Left renal pelvis (tissue), 4 donors: ENCODE measurements around the gene CPO. TPM values are rescaled to one million over a fixed set of nuclear protein-coding genes. Genes with fewer than 3 reads are reported as not detected.
"Not testable (repeated sequence)": the region's sequence is repeated elsewhere in the genome, so short reads cannot be mapped to it uniquely, and the experiment has no call there.

ENCODE experiments used
- DNase-seq, 4 donors: peaks; one replicate each; pipeline ENCODE4 v3.0.0-alpha.2; 2013; ENCODE audit warnings: low read depth in 4 of 4, low spot score in 3 of 4
- polyA plus RNA-seq, 4 donors: library from polyadenylated mRNA; unstranded; fragments of 120-200 nt; gene quantifications; one replicate each; pipeline ENCODE4 v1.2.1, GENCODE V29; 2013; ENCODE audit not compliant: insufficient read length in 4 of 4

The CPO gene
- 1 to 10 TPM in 3 of 4 donors, under 1 TPM in 1; 0.90 to 2.0 (median 1.5) TPM for polyA plus RNA-seq

GRCh38 chr2:206939340-206939739 lies at the start of gene CPO:
Gene CPO (plus strand): TSS chr2:206939518. CDS start chr2:206939600, 82 bp downstream.
- DNase-seq, result no peak

GRCh38 chr2:206890179-206890578 lies 49.1 kb upstream of the CPO start:
- no peak for DNase-seq

- no peak for DNase-seq
Measured at GRCh38 chr2:206890926-206891325, 48.4 kb upstream of the CPO start.

GRCh38 chr2:206915121-206915520 lies 24.2 kb upstream of the CPO start:
- DNase-seq, result no peak

GRCh38 chr2:206918263-206918662 lies 21.1 kb upstream of the CPO start:
- DNase-seq, result no peak

- DNase-seq, result no peak
Measured at GRCh38 chr2:206920310-206920709, 19.0 kb upstream of the CPO start.

- DNase-seq, result no peak
Measured at GRCh38 chr2:206920951-206921350, 18.4 kb upstream of the CPO start.

- DNase-seq, result no peak
Measured at GRCh38 chr2:206921529-206921928, 17.8 kb upstream of the CPO start.

GRCh38 chr2:206935991-206936842 lies 3.1 kb upstream of the CPO start:
- DNase-seq, result no peak

GRCh38 chr2:206936843-206937230 lies 2.5 kb upstream of the CPO start:
- no peak for DNase-seq

- no peak for DNase-seq
Measured at GRCh38 chr2:206937555-206937954, 1.8 kb upstream of the CPO start.

- no peak for DNase-seq
Measured at GRCh38 chr2:206940546-206940945, 1.2 kb downstream of the CPO start.

- DNase-seq, result no peak
Measured at GRCh38 chr2:206942592-206943478, 3.5 kb downstream of the CPO start.

- not testable (repeated sequence) for DNase-seq
Measured at GRCh38 chr2:206953404-206953803, 14.1 kb downstream of the CPO start.

GRCh38 chr2:206955253-206955652 lies 15.9 kb downstream of the CPO start:
- DNase-seq, result no peak

- DNase-seq, result no peak
Measured at GRCh38 chr2:206958261-206958660, 18.9 kb downstream of the CPO start.

- no peak for DNase-seq
Measured at GRCh38 chr2:206962966-206963365, 23.6 kb downstream of the CPO start.

- no peak for DNase-seq
Measured at GRCh38 chr2:206968134-206969086, 29.1 kb downstream of the CPO start.

GRCh38 chr2:206969192-206969591 lies 29.9 kb downstream of the CPO start:
- DNase-seq, result no peak

- no peak for DNase-seq
Measured at GRCh38 chr2:206970589-206971360, 31.5 kb downstream of the CPO start.
